ENCODE results near the gene TRIM27.
"Not testable (repeated sequence)": the region's sequence is repeated elsewhere in the genome, so short reads cannot be mapped to it uniquely, and the experiment has no call there.

DNA sequence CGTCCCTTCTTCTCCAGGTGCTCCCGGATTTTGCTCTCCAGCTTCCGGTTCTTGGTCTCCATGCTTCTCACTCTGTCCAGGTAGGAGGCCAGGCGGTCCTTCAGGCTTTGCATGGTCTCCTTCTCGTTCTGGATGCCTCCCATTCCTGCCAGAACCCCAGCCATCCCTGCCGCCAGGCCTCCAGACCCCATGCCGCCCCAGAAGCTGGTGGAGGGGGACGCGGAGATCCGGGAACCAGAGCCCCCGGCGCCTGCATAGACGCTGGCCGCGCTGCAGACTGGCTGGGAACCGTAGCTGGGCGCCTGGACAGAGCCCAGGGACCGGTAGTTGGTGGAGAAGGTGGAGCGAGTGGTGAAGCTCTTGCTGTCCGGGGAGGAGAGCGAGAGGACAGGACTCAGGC lies 46.3 kb upstream of the TRIM27 start:
- TF ChIP-seq, protein P1, sequence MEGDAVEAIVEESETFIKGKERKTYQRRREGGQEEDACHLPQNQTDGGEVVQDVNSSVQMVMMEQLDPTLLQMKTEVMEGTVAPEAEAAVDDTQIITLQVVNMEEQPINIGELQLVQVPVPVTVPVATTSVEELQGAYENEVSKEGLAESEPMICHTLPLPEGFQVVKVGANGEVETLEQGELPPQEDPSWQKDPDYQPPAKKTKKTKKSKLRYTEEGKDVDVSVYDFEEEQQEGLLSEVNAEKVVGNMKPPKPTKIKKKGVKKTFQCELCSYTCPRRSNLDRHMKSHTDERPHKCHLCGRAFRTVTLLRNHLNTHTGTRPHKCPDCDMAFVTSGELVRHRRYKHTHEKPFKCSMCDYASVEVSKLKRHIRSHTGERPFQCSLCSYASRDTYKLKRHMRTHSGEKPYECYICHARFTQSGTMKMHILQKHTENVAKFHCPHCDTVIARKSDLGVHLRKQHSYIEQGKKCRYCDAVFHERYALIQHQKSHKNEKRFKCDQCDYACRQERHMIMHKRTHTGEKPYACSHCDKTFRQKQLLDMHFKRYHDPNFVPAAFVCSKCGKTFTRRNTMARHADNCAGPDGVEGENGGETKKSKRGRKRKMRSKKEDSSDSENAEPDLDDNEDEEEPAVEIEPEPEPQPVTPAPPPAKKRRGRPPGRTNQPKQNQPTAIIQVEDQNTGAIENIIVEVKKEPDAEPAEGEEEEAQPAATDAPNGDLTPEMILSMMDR (IDR thresholded peaks at IDR 0.05 in 2 of 3, conservative IDR thresholded peaks at IDR 0.05 in 1 of 3; ENCODE audit: control insufficient read depth in 2 of 3, extremely low read depth in 1 of 3, insufficient read depth in 1 of 3, low read depth in 3 of 3, low read length in 3 of 3) = not testable (repeated sequence)
- TF ChIP-seq, protein P2, sequence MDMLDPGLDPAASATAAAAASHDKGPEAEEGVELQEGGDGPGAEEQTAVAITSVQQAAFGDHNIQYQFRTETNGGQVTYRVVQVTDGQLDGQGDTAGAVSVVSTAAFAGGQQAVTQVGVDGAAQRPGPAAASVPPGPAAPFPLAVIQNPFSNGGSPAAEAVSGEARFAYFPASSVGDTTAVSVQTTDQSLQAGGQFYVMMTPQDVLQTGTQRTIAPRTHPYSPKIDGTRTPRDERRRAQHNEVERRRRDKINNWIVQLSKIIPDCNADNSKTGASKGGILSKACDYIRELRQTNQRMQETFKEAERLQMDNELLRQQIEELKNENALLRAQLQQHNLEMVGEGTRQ (IDR thresholded peaks at IDR 0.05; ENCODE audit: borderline replicate concordance, low read depth, low read length) = not testable (repeated sequence)
- TF ChIP-seq YY1 (IDR thresholded peaks at IDR 0.05; ENCODE audit: low read depth, low read length); GABPA (IDR thresholded peaks at IDR 0.05; ENCODE audit: low read depth); BACH1 (IDR thresholded peaks at IDR 0.05; ENCODE audit: borderline replicate concordance); ZNF274 (IDR thresholded peaks at IDR 0.05; ENCODE audit: insufficient read depth, insufficient read length); CHD4 (IDR thresholded peaks at IDR 0.05): not testable (repeated sequence)
- TF ChIP-seq, protein P3, sequence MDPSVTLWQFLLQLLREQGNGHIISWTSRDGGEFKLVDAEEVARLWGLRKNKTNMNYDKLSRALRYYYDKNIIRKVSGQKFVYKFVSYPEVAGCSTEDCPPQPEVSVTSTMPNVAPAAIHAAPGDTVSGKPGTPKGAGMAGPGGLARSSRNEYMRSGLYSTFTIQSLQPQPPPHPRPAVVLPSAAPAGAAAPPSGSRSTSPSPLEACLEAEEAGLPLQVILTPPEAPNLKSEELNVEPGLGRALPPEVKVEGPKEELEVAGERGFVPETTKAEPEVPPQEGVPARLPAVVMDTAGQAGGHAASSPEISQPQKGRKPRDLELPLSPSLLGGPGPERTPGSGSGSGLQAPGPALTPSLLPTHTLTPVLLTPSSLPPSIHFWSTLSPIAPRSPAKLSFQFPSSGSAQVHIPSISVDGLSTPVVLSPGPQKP (IDR thresholded peaks at IDR 0.05; ENCODE audit: low read depth, low read length) = not testable (repeated sequence)
